OCI-LY7 (cell line): ENCODE data around the gene GNA12.

ENCODE experiments used
- CTCF ChIP-seq: fragments of 200-600 bp; sonication (generic); conservative IDR thresholded peaks from 2 replicates; pipeline ENCODE4 v1.5.1; 2014; ENCODE audit warnings: mild to moderate bottlenecking, antibody characterized with exemption, low read length, moderate library complexity, mixed read lengths
- EZH2phosphoT487 ChIP-seq: fragments of 200-600 bp; sonication (generic); IDR thresholded peaks from 2 replicates; pipeline ENCODE4 v1.6.1; 2018; ENCODE audit warnings: low read depth, borderline replicate concordance, mild to moderate bottlenecking, mixed run types, antibody characterized with exemption, low read length, moderate library complexity, mixed read lengths

- TF ChIP-seq CTCF = no peak
- TF ChIP-seq EZH2phosphoT487 = no peak
Observed at GRCh38 chr7:2855386-2855785, 11.3 kb upstream of the GNA12 start.
